ENCODE data around the gene PAN3.
A peak's percentile ranks its signal among the peaks of the same experiment; 100 is the strongest.
"Not testable (repeated sequence)": the region's sequence is repeated elsewhere in the genome, so short reads cannot be mapped to it uniquely, and the experiment has no call there.

PAN3 gene

GRCh38 chr13:28120317-28120716 lies 18.0 kb upstream of the PAN3 start:
- peak; percentile 23 to 66 for DNase-seq
- TF ChIP-seq POLR2A (IDR thresholded peaks at IDR 0.05; ENCODE audit: low read length) (no peak), GATA1 (IDR thresholded peaks at IDR 0.05; ENCODE audit: low read depth, low read length) (no peak)

- no peak for DNase-seq
- no peak for TF ChIP-seq POLR2A (IDR thresholded peaks at IDR 0.05; ENCODE audit: low read length)
- TF ChIP-seq GATA1 (IDR thresholded peaks at IDR 0.05; ENCODE audit: low read depth, low read length), result no peak
Observed at GRCh38 chr13:28121224-28121623, 17.1 kb upstream of the PAN3 start.

- no peak for DNase-seq
- no peak for TF ChIP-seq GATA1 (IDR thresholded peaks at IDR 0.05; ENCODE audit: low read depth, low read length)
- TF ChIP-seq POLR2A (IDR thresholded peaks at IDR 0.05; ENCODE audit: low read length), result no peak
Observed at GRCh38 chr13:28128030-28128429, 10.3 kb upstream of the PAN3 start.

GRCh38 chr13:28128926-28129325 lies 9.4 kb upstream of the PAN3 start:
- no peak for DNase-seq

GRCh38 chr13:28129911-28130693 lies 8.2 kb upstream of the PAN3 start:
- TF ChIP-seq POLR2A (IDR thresholded peaks at IDR 0.05; ENCODE audit: low read length), result no peak
- no peak for TF ChIP-seq GATA1 (IDR thresholded peaks at IDR 0.05; ENCODE audit: low read depth, low read length)
- no peak for DNase-seq

More at GRCh38 chr13:28128926-28129325, 9.4 kb upstream of the PAN3 start:
- TF ChIP-seq POLR2A (IDR thresholded peaks at IDR 0.05; ENCODE audit: low read length) (no peak), GATA1 (IDR thresholded peaks at IDR 0.05; ENCODE audit: low read depth, low read length) (no peak)

- TF ChIP-seq GATA1 (IDR thresholded peaks at IDR 0.05; ENCODE audit: low read depth, low read length), result no peak
- TF ChIP-seq POLR2A (IDR thresholded peaks at IDR 0.05; ENCODE audit: low read length), result no peak
- no peak for DNase-seq
Observed at GRCh38 chr13:28131646-28132045, 6.7 kb upstream of the PAN3 start.

- peak; percentile 60 to 74 for DNase-seq
- TF ChIP-seq POLR2A (IDR thresholded peaks at IDR 0.05; ENCODE audit: low read length) (no peak), GATA1 (IDR thresholded peaks at IDR 0.05; ENCODE audit: low read depth, low read length) (no peak)
Observed at GRCh38 chr13:28136916-28137315, 1.4 kb upstream of the PAN3 start.

- TF ChIP-seq GATA1 (IDR thresholded peaks at IDR 0.05; ENCODE audit: low read depth, low read length) (no peak), POLR2A (IDR thresholded peaks at IDR 0.05; ENCODE audit: low read length) (no peak)
- peak; percentile 61 to 75 for DNase-seq
Observed at GRCh38 chr13:28137596-28137995, 749 bp upstream of the PAN3 start.

GRCh38 chr13:28138756-28139470 lies 568 bp downstream of the PAN3 start:
- peak; percentile 88 to 91 for DNase-seq

GRCh38 chr13:28140433-28141125 lies 2.2 kb downstream of the PAN3 start:
- DNase-seq, result no peak
- TF ChIP-seq GATA1 (IDR thresholded peaks at IDR 0.05; ENCODE audit: low read depth, low read length), result no peak
- no peak for TF ChIP-seq POLR2A (IDR thresholded peaks at IDR 0.05; ENCODE audit: low read length)

More at GRCh38 chr13:28138756-28139470, 568 bp downstream of the PAN3 start:
- TF ChIP-seq POLR2A (IDR thresholded peaks at IDR 0.05; ENCODE audit: low read length) (peak; percentile 37), GATA1 (IDR thresholded peaks at IDR 0.05; ENCODE audit: low read depth, low read length) (no peak)

- not testable (repeated sequence) for DNase-seq
Observed at GRCh38 chr13:28141542-28141941, 3.2 kb downstream of the PAN3 start.

- TF ChIP-seq POLR2A (IDR thresholded peaks at IDR 0.05; ENCODE audit: low read length) (no peak), GATA1 (IDR thresholded peaks at IDR 0.05; ENCODE audit: low read depth, low read length) (no peak)
- DNase-seq, result no peak
Observed at GRCh38 chr13:28145049-28145448, 6.7 kb downstream of the PAN3 start.

- TF ChIP-seq GATA1 (IDR thresholded peaks at IDR 0.05; ENCODE audit: low read depth, low read length), result no peak
- no peak for TF ChIP-seq POLR2A (IDR thresholded peaks at IDR 0.05; ENCODE audit: low read length)
- no peak for DNase-seq
Observed at GRCh38 chr13:28147495-28147894, 9.2 kb downstream of the PAN3 start.

- no peak for DNase-seq
Observed at GRCh38 chr13:28159057-28159456, 20.7 kb downstream of the PAN3 start.

More at GRCh38 chr13:28159057-28159456, 20.7 kb downstream of the PAN3 start:
- TF ChIP-seq GATA1 (IDR thresholded peaks at IDR 0.05; ENCODE audit: low read depth, low read length) (no peak), POLR2A (IDR thresholded peaks at IDR 0.05; ENCODE audit: low read length) (no peak)
